Vagina (tissue), 2 donors: ENCODE results near the gene APOB.

Experiments used
- POLR2A ChIP-seq, 2 donors: fragments of 450-650 bp; IDR thresholded peaks; one replicate each; pipeline ENCODE4 v1.6.1; 2017; ENCODE audit warnings: antibody characterized with exemption in 2 of 2, mild to moderate bottlenecking in 2 of 2, moderate library complexity in 2 of 2
- POLR2AphosphoS5 ChIP-seq, 2 donors: sonication (generic); formaldehyde crosslinking; IDR thresholded peaks; one replicate each; pipeline ENCODE4 v1.9.0; 2017; ENCODE audit warnings: antibody characterized with exemption in 2 of 2, mild to moderate bottlenecking in 2 of 2, low read depth in 1 of 2; ENCODE audit not compliant: insufficient read depth in 1 of 2
- TF ChIP-seq, protein P1 (sequence below), 3 experiments: fragments of 450-650 bp in 2 of 3; fragments of 200-600 bp in 1 of 3; sonication (generic) in 1 of 3; IDR thresholded peaks; one replicate each; pipeline ENCODE4 v1.5.1; 2017 to 2019; ENCODE audit warnings: antibody characterized with exemption in 3 of 3, mild to moderate bottlenecking in 2 of 3, moderate library complexity in 2 of 3

DNA sequence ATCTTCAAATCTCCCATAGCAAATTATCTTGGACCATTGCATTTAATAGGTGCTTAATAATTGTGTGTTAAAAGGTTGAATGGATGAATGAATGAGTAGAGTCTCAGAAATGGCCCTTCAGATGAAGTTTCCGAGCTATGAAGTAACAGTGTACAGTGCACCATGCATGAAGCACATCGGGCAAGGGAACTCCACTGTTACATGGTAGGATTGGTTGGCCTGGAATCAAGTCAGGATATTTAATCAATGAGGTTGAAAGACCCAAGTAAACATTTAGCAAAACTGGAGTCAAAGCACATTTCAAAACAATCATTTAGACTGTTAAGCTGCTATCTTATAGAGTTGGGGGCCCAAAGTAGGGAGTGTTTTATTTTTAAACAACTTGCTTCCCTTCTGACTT, 80.0 kb downstream of the APOB start:
- TF ChIP-seq POLR2A (IDR thresholded peaks at IDR 0.05) (no peak), POLR2AphosphoS5 (IDR thresholded peaks at IDR 0.05; ENCODE audit: insufficient read depth in 1 of 2, low read depth in 1 of 2) (no peak)
- TF ChIP-seq, protein P1, sequence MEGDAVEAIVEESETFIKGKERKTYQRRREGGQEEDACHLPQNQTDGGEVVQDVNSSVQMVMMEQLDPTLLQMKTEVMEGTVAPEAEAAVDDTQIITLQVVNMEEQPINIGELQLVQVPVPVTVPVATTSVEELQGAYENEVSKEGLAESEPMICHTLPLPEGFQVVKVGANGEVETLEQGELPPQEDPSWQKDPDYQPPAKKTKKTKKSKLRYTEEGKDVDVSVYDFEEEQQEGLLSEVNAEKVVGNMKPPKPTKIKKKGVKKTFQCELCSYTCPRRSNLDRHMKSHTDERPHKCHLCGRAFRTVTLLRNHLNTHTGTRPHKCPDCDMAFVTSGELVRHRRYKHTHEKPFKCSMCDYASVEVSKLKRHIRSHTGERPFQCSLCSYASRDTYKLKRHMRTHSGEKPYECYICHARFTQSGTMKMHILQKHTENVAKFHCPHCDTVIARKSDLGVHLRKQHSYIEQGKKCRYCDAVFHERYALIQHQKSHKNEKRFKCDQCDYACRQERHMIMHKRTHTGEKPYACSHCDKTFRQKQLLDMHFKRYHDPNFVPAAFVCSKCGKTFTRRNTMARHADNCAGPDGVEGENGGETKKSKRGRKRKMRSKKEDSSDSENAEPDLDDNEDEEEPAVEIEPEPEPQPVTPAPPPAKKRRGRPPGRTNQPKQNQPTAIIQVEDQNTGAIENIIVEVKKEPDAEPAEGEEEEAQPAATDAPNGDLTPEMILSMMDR (IDR thresholded peaks at IDR 0.05): no peak
